NCI-H128 (cell line): ENCODE results near the gene DLG2.

Experiments used
- DNase-seq: peaks from one replicate; lab custom pipeline; 2025; ENCODE audit not compliant: unreplicated experiment; lab: John Stamatoyannopoulos, UW

Gene DLG2

DNA sequence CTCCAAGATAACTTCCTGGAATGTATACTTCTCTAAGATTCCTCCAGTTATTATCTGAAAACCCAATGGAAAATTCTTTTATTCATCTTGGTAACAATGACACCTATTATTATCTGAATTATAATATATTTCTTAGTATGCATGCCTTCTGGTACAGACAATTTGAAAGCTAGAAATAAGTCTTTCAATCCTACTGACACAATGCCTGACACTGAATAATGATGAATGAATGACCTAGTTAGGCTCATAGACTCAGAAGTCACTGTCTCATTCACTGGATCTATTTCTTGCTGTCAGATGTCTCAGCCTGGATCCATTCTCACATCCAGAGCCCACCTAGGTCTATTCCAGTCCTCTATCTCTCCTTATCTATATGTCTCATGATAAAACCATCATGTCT is 1214.3 kb downstream of the DLG2 start:
- no peak for DNase-seq

DNA sequence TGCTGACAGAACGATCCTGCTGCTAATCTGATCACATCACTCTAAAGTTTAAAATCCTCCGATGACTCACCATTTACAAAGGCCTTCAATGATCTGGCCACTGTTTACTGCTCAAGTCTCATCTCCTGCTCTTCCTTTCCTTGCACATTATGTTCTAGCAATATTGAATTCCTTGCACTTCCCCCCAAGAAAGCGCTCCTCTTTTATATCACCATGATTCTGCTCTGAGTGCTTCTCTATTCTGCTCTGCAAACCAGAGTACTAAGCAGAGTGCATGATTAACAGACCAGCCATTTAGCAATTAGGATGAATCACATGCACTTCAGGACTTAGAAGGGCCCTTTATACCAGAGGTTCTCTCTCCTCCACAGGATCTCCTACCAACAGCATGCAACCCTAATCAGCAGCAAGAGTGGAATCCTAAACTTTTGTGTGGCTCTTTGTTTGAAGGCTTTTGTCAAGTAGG is 1218.2 kb downstream of the DLG2 start:
- no peak for DNase-seq

DNA sequence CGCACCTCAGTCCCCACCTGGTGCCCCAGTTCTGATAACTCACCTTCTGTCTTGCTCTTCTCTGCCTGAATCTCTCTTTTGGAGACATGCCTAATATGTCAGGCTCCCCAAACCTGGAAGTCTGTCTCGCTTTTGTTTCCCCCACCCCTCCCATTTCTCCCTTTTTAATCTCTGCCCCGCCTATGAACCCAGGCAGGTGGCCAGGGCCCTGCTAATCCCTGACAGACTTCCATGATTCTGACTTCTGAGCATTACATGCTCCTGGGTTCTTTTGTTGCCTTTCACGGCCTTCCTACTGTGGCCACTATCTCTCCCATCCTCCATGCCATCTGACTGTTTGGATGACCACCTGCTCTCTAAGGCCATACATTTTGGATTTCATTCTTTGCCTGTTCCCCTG is 1220.1 kb downstream of the DLG2 start:
- no peak for DNase-seq

DNA sequence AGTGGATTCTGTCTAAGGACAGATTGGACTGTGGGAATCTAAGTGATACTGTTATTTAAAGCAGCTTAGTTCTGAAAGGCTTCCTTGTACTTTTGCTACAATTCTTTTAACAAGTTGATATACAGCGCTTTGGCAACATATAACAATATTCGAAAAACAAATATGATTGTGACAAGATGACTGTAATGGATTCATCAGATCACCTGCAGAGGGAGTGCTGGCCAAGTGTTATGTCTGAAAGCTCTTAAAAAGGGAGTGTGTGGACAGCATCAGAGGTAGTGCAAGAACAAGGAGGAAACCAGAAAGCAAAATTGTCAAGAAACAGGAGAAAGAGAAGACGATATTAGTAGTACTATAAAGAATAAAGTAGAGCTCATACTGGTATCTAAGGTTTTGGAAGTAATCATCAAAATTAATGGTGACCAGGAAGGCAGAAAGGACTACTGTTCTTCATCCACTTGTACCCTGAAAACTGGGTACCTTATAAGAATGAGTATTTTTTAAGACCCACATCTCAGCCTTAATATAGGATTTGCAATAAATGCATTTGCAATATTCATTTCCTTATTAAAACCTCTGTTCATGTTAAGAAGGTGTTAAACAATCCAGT is 1229.0 kb downstream of the DLG2 start:
- DNase-seq = no peak

DNA sequence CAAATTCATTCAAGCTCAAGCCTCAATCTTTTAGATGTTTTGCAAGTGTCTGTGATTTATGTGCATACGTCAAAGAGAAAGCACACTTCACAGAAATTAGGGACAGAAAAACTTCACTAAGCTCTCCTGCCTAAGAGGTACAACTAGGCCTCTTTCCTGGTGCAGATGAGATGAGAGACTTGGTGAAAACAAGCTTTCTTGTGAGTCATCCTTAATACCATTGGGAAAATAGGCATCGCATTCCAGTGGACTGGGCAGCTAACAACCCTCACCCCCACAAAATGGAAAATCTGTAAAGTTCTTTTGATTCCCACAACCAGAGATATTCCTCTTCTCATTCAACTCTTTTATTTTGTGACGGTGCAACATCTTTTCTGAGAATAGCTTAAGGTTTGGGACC is 1230.6 kb downstream of the DLG2 start:
- DNase-seq = no peak

DNA sequence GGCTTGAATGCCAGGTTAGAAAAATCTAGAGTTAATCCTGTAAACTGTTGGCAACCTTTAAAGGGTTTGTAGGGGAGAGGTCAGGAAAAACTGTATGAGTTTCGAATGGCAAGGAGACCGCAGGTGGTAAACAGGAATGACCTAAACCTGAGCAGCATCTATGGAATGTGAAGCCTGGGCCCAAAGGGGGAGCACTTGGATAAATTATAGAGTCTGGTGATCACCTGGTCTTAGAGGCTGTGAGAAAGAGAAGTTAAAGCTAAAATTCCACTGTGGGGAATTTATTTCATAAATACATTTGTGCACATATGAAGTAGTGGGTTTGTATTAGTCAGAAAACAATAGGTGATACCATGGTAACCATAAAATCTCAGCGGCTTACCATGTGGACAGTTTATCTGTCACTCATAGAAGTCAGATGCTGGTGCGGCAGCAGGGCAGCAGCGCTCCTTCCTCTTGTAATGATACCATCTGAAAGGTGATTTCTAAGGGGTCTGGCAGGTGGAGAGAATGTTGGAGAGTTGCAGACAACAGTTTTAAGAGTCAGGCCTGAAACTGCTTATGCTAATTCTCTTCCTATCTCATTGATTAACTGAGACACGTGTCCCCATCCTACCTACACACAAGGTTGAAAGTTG is 1236.6 kb downstream of the DLG2 start:
- DNase-seq = no peak

DNA sequence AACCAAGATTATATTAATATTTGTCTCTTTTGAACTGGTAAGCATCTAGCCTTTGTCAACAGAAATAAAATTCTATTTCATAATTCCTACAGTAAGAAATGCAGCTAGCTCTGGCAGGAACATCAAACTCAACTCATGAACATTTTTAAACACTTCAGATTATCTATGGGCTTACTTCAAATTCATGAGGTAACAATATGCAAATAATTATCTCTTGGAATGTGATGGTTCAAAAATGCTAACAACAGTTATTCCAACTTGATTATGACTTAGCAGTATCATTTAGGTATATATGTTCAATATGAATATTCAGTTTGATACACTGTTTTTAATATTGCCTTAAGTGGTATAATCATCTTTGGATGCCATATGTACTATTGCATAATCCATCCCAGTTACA is 1237.4 kb downstream of the DLG2 start:
- no peak for DNase-seq

DNA sequence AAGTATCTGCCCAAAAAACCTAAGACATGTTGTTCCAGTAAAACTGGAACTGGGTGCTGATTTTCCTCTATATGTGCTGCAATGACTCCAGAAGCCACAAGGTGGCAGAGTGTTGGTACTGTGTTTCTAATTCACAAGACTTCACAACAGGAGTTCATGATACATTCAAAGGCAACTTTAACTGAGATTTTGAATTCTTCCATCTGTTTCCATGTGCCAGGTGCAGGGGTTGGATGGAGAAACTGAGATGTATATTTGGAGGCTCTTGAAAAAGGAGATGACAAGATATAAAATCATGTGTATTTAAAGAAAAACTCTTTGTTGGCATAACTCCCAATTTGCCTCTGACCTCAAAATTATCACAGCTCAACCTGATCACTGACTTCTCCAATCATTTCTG is 1242.4 kb downstream of the DLG2 start:
- DNase-seq = no peak

DNA sequence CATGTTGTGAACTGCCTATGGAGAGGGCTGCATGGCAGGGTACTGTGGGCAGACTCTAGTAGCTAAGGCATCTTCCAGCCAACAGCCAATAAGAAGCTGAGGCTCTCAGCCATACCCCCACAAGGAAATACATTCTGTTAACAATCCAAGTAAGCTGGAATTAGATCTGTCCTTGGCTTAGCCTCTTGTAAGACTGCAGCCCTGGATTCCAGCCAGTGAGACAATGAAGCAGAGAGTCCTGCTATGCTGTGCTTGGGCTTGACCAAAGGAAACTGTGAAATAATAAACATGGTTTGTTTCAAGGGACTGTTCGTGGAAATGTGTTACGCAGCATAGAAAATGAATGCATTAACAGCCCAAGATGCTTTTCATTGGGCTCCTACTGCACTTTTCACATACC is 1243.6 kb downstream of the DLG2 start:
- DNase-seq = no peak

DNA sequence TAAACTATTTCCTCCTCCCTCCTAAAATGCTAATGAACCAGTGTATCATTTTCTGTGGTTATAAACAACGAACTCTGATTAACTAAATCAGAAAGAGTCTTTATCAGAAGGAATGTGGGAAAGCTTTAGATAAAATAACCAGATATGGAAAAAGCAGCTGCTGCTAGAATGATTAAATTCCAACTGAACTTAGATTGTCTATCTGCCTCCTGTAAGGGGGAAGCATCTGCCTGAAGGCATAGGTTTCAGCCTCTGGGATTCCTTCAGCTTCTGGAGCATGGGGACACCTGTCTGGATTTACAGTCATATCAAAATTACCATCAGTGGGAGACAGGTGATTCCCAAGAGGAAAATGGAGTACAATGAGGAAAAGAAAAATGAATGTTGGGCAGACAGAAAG is 1245.5 kb downstream of the DLG2 start:
- no peak for DNase-seq

DNA sequence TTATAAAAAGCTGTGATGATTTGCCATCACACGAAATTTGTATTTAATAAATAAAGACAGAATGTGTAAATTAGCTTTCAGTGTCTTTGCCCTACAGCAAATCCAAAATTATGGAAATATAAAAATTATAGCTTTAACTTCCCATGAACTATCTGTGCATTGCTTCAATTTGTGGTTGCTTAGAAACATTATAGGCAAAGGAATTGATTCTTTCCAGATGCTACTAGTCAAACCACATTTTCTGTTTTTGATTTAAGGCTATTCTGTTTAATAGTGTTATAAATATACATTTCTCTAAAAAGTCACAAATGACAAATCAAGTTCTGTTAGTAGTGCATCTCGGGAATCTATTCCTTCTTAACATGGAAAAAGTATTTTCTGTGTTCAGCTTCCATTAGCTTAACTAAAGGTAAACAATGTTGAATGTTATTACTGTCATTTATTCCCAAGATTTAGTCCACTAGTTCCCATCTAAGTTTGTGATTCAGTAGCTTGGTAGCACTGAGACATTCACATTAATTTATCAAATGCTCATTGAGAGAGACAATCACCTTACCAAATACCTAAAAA is 1254.7 kb downstream of the DLG2 start:
- no peak for DNase-seq

DNA sequence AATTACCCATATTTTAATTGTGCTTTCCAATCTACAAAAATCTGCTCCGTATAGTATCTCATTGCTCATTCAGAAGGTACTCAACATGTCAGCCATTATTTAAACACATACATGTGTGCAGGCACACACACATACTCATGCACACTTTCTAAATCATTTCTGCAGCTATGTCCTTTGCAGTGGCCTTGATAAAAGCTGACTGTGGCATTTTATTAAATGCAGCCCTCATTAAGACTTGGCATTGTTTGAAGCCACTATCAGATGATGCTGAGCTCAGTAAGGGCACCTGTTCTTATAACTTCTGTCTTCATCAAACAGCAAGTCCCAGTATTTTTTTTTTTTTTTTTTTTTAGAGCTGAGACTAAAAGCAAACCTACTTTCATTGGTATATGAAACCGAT is 1269.1 kb downstream of the DLG2 start:
- DNase-seq = no peak

DNA sequence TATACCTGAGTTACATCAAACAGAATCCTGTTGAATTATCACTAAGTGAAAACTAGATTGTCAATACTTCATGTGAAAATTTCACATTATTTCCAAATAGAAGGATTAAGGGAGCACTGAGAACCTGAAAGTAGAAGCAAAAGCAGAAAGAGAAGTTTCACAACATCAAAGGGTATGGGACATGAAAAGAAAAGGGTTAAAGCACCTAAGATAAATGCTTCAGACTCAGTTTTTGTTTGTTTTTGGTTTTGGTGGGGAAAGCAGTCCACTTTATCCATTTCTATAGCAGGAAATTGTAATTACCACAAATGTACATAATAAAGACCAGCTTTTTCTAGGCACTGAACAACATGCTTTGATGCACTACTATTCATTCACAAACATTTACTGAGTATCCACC is 1271.2 kb downstream of the DLG2 start:
- no peak for DNase-seq

DNA sequence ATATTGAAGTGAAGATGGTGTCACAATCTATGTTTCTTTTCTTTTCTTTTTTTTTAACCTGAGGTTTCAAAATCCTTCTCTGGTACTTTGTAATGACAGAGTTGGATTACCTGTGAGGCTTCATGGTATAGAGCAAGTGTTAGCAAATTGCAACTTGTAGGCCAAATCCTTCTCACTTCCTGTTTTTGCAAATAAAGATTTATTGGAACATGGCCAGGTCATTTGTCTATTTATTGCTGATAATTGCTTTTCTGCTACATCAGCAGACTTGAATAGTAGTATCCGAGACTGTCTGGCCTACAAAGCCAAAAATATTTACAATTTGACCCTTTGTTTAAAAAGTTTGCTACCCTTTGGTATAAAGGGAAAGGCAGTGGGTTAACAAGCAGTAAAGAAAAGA is 1281.5 kb downstream of the DLG2 start:
- no peak for DNase-seq

DNA sequence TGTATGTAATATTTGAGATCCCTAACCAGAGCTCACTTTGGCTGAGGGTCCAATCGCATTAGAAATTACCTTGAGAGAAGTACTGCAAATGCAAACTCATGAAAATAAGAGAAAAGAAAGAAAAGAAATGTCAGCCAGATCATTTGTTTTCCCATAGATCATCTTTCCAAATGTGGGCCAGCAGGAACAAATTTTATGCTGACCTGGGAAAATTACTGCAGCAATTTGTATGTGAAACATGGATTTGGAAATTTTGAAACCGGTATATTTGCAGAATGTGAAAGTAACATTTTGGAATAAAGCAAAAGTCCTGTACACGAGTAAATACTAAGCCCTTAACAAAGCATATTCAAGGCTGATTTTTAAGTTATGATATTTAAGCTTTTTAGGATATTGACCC is 1282.1 kb downstream of the DLG2 start:
- DNase-seq = no peak

DNA sequence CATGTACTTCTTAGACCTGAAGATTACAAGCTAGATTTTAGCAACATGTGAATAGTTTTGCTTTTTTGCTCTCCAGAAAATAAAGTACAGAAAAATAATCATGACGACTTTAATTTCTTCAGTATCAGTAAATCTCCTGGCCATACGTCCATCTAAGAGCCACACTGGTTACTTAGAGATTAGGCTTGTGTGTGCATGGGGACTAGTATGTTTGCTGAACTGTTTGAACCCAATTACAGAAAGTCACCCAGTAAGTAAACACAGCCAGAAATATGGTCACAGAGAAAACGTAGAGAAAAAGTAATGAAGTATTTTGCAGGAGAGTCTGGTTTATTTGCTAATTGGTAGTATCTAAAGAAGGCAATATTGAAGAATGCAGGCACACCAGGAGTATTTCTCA is 1287.3 kb downstream of the DLG2 start:
- DNase-seq = no peak

DNA sequence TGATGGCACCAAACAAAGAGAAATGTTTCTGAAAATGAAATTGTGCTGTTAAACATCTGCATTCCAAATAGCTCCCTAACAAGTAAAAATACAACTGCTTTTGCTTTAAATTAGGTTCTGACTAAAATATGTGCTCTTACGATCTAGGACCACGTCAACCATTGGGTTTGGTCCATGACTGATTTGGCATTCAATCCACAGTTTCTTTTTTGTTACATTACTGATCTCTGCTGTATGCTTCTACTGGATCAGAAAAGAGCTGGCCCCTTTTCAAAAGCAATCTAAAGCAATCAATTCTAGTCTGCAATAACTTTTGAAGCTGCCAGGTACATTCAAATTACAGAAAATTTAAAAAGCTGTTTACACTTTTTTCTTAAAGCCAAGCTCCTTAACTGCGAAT is 1293.9 kb downstream of the DLG2 start:
- DNase-seq = no peak

DNA sequence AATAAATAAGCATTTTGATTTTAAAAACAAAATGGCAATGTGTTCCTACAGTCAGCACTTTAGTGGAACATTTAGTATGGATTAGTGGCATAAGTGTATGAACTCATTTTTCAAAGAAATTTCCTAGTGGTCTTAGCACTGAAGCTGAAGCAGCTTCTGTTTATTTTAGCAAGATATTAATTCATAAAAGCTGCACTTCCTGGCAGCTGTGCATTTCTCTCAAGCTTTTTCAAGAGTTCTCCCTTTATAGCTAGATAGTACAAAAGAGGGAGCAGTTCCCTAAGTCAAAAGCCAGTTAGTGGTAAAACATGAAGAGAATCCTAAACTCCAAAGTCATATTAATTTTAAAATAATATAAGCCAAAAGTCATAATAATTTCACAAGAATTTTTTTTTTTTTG is 1304.9 kb downstream of the DLG2 start:
- DNase-seq = no peak

DNA sequence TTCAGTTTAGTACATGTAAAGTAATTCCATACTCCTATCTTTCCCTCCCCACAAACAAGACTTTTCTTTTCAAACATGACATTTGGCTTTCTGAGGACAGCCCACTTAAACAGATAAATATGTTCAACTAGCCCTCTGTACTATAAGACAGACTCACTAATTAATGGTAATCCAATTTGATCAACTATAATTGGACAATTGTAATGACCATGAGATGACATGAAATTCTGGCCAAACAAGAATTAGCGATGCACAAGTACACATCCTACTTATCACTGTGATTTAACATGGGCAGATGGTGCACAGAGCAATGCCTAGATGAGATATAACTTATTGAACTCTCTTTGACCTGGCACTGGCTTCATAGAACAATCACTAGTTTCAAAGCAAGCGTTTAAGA is 1307.3 kb downstream of the DLG2 start:
- no peak for DNase-seq

DNA sequence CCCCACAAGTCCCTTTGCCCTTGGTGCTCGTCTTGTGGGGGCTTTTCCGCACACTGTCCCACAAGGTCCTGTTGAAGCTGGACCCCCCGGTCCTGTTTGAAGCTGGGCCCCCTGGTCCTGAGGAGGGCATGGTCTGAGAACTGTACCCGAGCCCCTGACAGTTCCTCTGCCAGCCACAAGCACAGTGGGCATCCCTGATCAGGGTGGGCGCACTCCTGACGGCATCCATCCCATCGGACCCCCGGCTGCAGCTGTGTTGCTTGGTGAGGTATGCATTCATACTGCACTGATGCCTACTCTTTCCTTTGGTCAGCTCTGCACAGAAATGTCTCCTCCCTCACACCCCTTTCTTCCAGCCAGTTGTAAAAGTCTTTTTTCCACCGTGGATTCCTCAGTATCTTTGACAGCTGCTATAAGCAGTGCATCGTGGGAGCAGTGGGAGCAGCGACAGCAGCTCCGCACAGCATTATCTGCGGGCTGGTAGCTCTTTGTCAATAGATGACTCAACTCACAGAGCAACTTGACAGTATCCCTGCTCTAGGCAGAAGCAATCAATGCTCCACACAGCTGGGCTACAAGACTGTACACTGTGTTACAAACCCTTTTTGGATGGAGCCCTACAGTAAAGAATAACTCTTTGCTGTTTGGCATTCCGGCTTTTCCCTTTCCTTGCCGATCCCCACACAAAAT is 1310.1 kb downstream of the DLG2 start:
- DNase-seq = no peak

DNA sequence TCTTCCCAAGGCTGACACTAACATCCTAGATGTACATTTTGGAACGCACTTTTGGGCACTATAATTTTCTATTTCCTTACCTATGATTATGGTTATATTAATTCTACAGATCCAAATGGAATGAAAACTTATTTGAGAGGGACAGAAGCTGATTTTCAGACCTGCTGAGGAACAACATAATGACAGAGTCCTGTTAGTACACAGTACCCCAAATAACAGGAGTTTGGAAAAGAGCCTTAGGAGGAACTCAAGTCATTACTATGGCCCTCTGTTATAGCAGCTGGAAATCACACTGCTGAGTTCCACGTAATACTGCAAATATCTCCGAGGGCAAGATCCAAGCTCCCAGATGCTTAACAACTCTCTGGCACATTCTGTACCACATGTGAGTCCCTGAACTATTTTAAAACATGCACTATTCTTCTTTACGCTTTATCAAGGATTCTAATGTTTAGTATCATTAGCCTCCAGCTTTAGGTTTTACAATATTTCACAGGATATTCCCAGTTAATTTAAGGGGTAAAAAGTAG is 1313.2 kb downstream of the DLG2 start:
- no peak for DNase-seq

DNA sequence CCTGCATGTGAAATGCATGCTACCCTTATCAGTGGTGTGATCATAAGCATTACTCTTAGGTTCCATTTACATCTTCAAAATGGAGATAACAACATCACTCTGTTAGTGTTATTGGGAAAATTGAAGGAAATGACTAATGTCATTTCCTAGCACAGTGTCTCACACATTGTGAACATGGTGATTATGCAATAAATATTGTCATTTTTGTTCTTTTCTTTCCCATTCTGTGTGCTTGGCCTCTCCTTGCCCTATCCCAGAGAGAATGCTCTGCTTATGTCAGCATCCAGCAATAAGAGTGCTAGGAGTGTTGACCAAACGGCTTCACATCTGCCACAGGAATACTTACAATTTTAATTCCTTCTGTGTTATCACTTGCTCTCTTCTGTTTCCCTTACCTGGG is 1316.9 kb downstream of the DLG2 start:
- DNase-seq = no peak
